A549 (cell line): ENCODE measurements around the gene GFOD2.

Experiments used
- CEBPB ChIP-seq, 2 experiments: fragments of >200 bp in 1 of 2; sonication (Bioruptor Twin) in 1 of 2; formaldehyde crosslinking in 1 of 2; IDR thresholded peaks; 2 replicates each; pipeline ENCODE4 v1.6.1; 2012 to 2016
- EHMT2 ChIP-seq: fragments of 200-600 bp; sonication (generic); IDR thresholded peaks from 2 replicates; pipeline ENCODE4 v1.6.1; 2016; ENCODE audit warnings: antibody characterized with exemption, low read depth, mild to moderate bottlenecking, moderate library complexity
- EP300 ChIP-seq, 2 experiments: fragments of >200 bp; sonication (Bioruptor Twin); formaldehyde crosslinking; IDR thresholded peaks; 2 replicates in 1 of 2; 3 replicates in 1 of 2; pipeline ENCODE4 v1.6.1; 2016 to 2017
- JUNB ChIP-seq: fragments of >200 bp; sonication (Bioruptor Twin); formaldehyde crosslinking; IDR thresholded peaks from 2 replicates; pipeline ENCODE4 v1.6.1; 2016
- POLR2A ChIP-seq: IDR thresholded peaks from 2 replicates; pipeline ENCODE4 v1.6.1; 2012; ENCODE audit warnings: mild to moderate bottlenecking, low read length
- TF ChIP-seq, protein P1 (sequence below): fragments of 200-600 bp; sonication (generic); IDR thresholded peaks from 2 replicates; pipeline ENCODE4 v1.6.1; 2016; ENCODE audit warnings: antibody characterized with exemption, mild to moderate bottlenecking, moderate library complexity
- TF ChIP-seq, protein P2 (sequence below): fragments of >200 bp; sonication (Bioruptor Twin); formaldehyde crosslinking; IDR thresholded peaks from 3 replicates; pipeline ENCODE4 v1.5.1; 2016

DNA sequence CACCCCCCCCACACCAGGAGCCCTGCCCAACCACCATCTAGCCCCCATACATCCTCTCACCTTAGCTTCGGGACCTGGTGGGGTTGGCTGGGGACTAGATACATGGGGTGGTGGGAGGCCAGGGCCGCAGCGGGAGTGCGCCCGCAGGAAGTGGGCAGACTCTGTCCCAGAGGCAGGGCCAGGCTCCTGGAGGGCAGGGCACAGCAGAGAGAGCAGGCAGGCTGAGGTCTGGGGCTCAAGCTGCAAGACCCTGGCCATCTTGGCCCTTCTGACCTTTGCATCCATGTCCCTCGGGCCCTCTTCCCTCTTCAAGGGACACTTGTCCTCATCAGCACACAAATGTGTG lies 55.3 kb downstream of the GFOD2 start:
- no peak for TF ChIP-seq POLR2A
- TF ChIP-seq, protein P1, sequence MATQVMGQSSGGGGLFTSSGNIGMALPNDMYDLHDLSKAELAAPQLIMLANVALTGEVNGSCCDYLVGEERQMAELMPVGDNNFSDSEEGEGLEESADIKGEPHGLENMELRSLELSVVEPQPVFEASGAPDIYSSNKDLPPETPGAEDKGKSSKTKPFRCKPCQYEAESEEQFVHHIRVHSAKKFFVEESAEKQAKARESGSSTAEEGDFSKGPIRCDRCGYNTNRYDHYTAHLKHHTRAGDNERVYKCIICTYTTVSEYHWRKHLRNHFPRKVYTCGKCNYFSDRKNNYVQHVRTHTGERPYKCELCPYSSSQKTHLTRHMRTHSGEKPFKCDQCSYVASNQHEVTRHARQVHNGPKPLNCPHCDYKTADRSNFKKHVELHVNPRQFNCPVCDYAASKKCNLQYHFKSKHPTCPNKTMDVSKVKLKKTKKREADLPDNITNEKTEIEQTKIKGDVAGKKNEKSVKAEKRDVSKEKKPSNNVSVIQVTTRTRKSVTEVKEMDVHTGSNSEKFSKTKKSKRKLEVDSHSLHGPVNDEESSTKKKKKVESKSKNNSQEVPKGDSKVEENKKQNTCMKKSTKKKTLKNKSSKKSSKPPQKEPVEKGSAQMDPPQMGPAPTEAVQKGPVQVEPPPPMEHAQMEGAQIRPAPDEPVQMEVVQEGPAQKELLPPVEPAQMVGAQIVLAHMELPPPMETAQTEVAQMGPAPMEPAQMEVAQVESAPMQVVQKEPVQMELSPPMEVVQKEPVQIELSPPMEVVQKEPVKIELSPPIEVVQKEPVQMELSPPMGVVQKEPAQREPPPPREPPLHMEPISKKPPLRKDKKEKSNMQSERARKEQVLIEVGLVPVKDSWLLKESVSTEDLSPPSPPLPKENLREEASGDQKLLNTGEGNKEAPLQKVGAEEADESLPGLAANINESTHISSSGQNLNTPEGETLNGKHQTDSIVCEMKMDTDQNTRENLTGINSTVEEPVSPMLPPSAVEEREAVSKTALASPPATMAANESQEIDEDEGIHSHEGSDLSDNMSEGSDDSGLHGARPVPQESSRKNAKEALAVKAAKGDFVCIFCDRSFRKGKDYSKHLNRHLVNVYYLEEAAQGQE = no peak
- no peak for TF ChIP-seq CEBPB (IDR thresholded peaks at IDR 0.05)
- TF ChIP-seq, protein P2, sequence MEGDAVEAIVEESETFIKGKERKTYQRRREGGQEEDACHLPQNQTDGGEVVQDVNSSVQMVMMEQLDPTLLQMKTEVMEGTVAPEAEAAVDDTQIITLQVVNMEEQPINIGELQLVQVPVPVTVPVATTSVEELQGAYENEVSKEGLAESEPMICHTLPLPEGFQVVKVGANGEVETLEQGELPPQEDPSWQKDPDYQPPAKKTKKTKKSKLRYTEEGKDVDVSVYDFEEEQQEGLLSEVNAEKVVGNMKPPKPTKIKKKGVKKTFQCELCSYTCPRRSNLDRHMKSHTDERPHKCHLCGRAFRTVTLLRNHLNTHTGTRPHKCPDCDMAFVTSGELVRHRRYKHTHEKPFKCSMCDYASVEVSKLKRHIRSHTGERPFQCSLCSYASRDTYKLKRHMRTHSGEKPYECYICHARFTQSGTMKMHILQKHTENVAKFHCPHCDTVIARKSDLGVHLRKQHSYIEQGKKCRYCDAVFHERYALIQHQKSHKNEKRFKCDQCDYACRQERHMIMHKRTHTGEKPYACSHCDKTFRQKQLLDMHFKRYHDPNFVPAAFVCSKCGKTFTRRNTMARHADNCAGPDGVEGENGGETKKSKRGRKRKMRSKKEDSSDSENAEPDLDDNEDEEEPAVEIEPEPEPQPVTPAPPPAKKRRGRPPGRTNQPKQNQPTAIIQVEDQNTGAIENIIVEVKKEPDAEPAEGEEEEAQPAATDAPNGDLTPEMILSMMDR = no peak
- TF ChIP-seq EP300 (IDR thresholded peaks at IDR 0.05) = no peak
- no peak for TF ChIP-seq EHMT2
- no peak for TF ChIP-seq JUNB
